Stimulated activated CD4-positive, alpha-beta T cell treated with anti-CD3 and anti-CD28 coated beads, Interleukin-1b, Interleukin-23, amount 100 ng/mL, for 4 hours (primary cell): ENCODE data around the gene DLEC1.
"Not testable (repeated sequence)": the region's sequence is repeated elsewhere in the genome, so short reads cannot be mapped to it uniquely, and the experiment has no call there.

Source experiments
- DNase-seq, 2 donors: peaks; one replicate each; pipeline ENCODE4 v3.0.0-alpha.2; 2020; ENCODE audit warnings: low read depth in 2 of 2

Gene DLEC1

GRCh38 chr3:38038447-38038911 is 529 bp upstream of the DLEC1 start:
- no peak for DNase-seq

- DNase-seq, result no peak
Observed at GRCh38 chr3:38039899-38040261, 872 bp downstream of the DLEC1 start.

- DNase-seq, result no peak
Observed at GRCh38 chr3:38040401-38040800, 1.4 kb downstream of the DLEC1 start.

- no peak for DNase-seq
Observed at GRCh38 chr3:38043486-38043885, 4.5 kb downstream of the DLEC1 start.

- no peak for DNase-seq
Observed at GRCh38 chr3:38046027-38046426, 7.0 kb downstream of the DLEC1 start.

GRCh38 chr3:38046821-38047220 is 7.8 kb downstream of the DLEC1 start:
- no peak for DNase-seq

GRCh38 chr3:38047896-38048295 is 8.9 kb downstream of the DLEC1 start:
- DNase-seq, result no peak

- DNase-seq, result no peak
Observed at GRCh38 chr3:38049358-38050126, 10.5 kb downstream of the DLEC1 start.

- DNase-seq, result no peak
Observed at GRCh38 chr3:38051131-38051530, 12.1 kb downstream of the DLEC1 start.

- DNase-seq, result not testable (repeated sequence)
Observed at GRCh38 chr3:38053286-38053685, 14.3 kb downstream of the DLEC1 start.

GRCh38 chr3:38053813-38054498 is 14.9 kb downstream of the DLEC1 start:
- DNase-seq, result not testable (repeated sequence)

GRCh38 chr3:38054499-38055001 is 15.5 kb downstream of the DLEC1 start:
- DNase-seq, result no peak

- DNase-seq, result no peak
Observed at GRCh38 chr3:38059148-38059547, 20.1 kb downstream of the DLEC1 start.

- DNase-seq, result no peak
Observed at GRCh38 chr3:38059591-38059990, 20.6 kb downstream of the DLEC1 start.

- no peak for DNase-seq
Observed at GRCh38 chr3:38062809-38063208, 23.8 kb downstream of the DLEC1 start.

GRCh38 chr3:38064453-38064852 is 25.4 kb downstream of the DLEC1 start:
- not testable (repeated sequence) for DNase-seq

GRCh38 chr3:38067508-38068233 is 28.7 kb downstream of the DLEC1 start:
- no peak for DNase-seq

GRCh38 chr3:38070013-38070412 is 31.0 kb downstream of the DLEC1 start:
- no peak for DNase-seq

- not testable (repeated sequence) for DNase-seq
Observed at GRCh38 chr3:38077073-38077472, 38.1 kb downstream of the DLEC1 start.

GRCh38 chr3:38082296-38082695 is 43.3 kb downstream of the DLEC1 start:
- DNase-seq, result not testable (repeated sequence)

GRCh38 chr3:38083254-38083653 is 44.2 kb downstream of the DLEC1 start:
- not testable (repeated sequence) for DNase-seq

GRCh38 chr3:38083871-38084333 is 44.9 kb downstream of the DLEC1 start:
- no peak for DNase-seq
